A549 (cell line): ENCODE results near the gene TNRC6B. TPM values are rescaled to one million over a fixed set of nuclear protein-coding genes. Genes with fewer than 3 reads are reported as not detected.

Experiments used
- ATAC-seq, 2 experiments: fragments of 200-7000 bp in 1 of 2; fragments of >200 bp in 1 of 2; cut with Nextera tagmentation in 1 of 2; cut with Tn5 transposase in 1 of 2; 3 replicates each; pipeline versions ENCODE4 v1.8.0 to v1.9.1; 2018 to 2020; ENCODE audit warnings: mild to moderate bottlenecking in 1 of 2, moderate library complexity in 1 of 2
- CTCF ChIA-PET: fragments of 300-600 bp; sonication (Branson Sonifier 250); formaldehyde crosslinking; extraction: SDS; loops from one replicate; lab custom pipeline; 2021; ENCODE audit warnings: antibody characterized with exemption, inconsistent platforms; lab: Yijun Ruan, JAX
- POLR2A ChIA-PET: fragments of 350-600 bp; formaldehyde crosslinking; extraction: SDS; loops from one replicate; lab custom pipeline; 2021; ENCODE audit warnings: antibody characterized with exemption, inconsistent platforms; lab: Yijun Ruan, JAX
- DNase-seq, 2 experiments: peaks; one replicate each; pipeline versions ENCODE4 v3.0.0 to v3.0.0-alpha.2; 2011 to 2016; ENCODE audit warnings: low read depth in 1 of 2, low spot score in 1 of 2
- FAIRE-seq: peaks from 2 replicates; lab custom pipeline; 2011; peaks lifted over from hg19 to GRCh38; lab: Jason Lieb, UNC
- H3K27ac ChIP-seq, 2 experiments: fragments of >200 bp; sonication (Bioruptor Twin); formaldehyde crosslinking; 3 replicates each; pipeline ENCODE4 v1.5.1; 2016 to 2017
- H3K4me1 ChIP-seq: fragments of >200 bp; sonication (Bioruptor Twin); formaldehyde crosslinking; 3 replicates; pipeline ENCODE4 v1.6.1; 2016
- H3K4me2 ChIP-seq: fragments of >200 bp; sonication (Bioruptor Twin); formaldehyde crosslinking; 3 replicates; pipeline ENCODE4 v1.6.1; 2016
- H3K4me3 ChIP-seq: fragments of >200 bp; sonication (Bioruptor Twin); formaldehyde crosslinking; 3 replicates; pipeline ENCODE4 v1.5.1; 2016
- H3K9me3 ChIP-seq: fragments of >200 bp; sonication (Bioruptor Twin); formaldehyde crosslinking; 3 replicates; pipeline ENCODE4 v1.6.1; 2016
- CBX2 ChIP-seq: fragments of 200-600 bp; sonication (generic); IDR thresholded peaks from 2 replicates; pipeline ENCODE4 v1.6.1; 2016; ENCODE audit warnings: low read depth, mild to moderate bottlenecking, borderline replicate concordance
- CBX8 ChIP-seq: fragments of 200-600 bp; sonication (generic); IDR thresholded peaks from 2 replicates; pipeline ENCODE4 v1.6.1; 2016
- CEBPB ChIP-seq, 2 experiments: fragments of >200 bp in 1 of 2; sonication (Bioruptor Twin) in 1 of 2; formaldehyde crosslinking in 1 of 2; IDR thresholded peaks; 2 replicates each; pipeline ENCODE4 v1.6.1; 2012 to 2016
- CHD4 ChIP-seq: fragments of 200-600 bp; sonication (generic); IDR thresholded peaks from 2 replicates; pipeline ENCODE4 v1.6.1; 2016; ENCODE audit warnings: antibody characterized with exemption, mild to moderate bottlenecking, borderline replicate concordance
- EHF ChIP-seq: fragments of 250-450 bp; sonication (Bioruptor Pico); IDR thresholded peaks from 2 replicates; pipeline ENCODE4 v1.5.0; 2020; ENCODE audit warnings: mild to moderate bottlenecking
- EP300 ChIP-seq, 2 experiments: fragments of >200 bp; sonication (Bioruptor Twin); formaldehyde crosslinking; IDR thresholded peaks; 2 replicates in 1 of 2; 3 replicates in 1 of 2; pipeline ENCODE4 v1.6.1; 2016 to 2017
- FOSB ChIP-seq: fragments of 250-450 bp; sonication (Bioruptor Pico); IDR thresholded peaks from 2 replicates; pipeline ENCODE4 v1.5.0; 2020; ENCODE audit warnings: mild to moderate bottlenecking, moderate library complexity
- FOSL2 ChIP-seq, 2 experiments: fragments of 450-650 bp in 1 of 2; fragments of >200 bp in 1 of 2; sonication (Bioruptor Twin) in 1 of 2; formaldehyde crosslinking; IDR thresholded peaks; 2 replicates each; pipeline versions ENCODE4 v1.5.0 to v1.6.1; 2016 to 2020; ENCODE audit warnings: mild to moderate bottlenecking in 1 of 2, moderate library complexity in 1 of 2
- HDAC2 ChIP-seq: fragments of 200-600 bp; sonication (generic); IDR thresholded peaks from 2 replicates; pipeline ENCODE4 v1.6.1; 2016
- HEYL ChIP-seq: fragments of 250-450 bp; sonication (Bioruptor Pico); IDR thresholded peaks from 2 replicates; pipeline ENCODE4 v1.8.0; 2021; ENCODE audit warnings: mild to moderate bottlenecking, moderate library complexity
- HOXA7 ChIP-seq: fragments of 250-450 bp; sonication (Bioruptor Pico); IDR thresholded peaks from 2 replicates; pipeline ENCODE4 v1.5.0; 2020; ENCODE audit warnings: mild to moderate bottlenecking, moderate library complexity
- HOXB13 ChIP-seq: fragments of 250-450 bp; sonication (Bioruptor Pico); IDR thresholded peaks from 2 replicates; pipeline ENCODE4 v1.5.0; 2020; ENCODE audit warnings: low read depth, mild to moderate bottlenecking, moderate library complexity
- HOXB5 ChIP-seq: fragments of 250-450 bp; sonication (Bioruptor Pico); IDR thresholded peaks from 2 replicates; pipeline ENCODE4 v1.5.0; 2020; ENCODE audit warnings: mild to moderate bottlenecking, moderate library complexity
- JUN ChIP-seq, 2 experiments: fragments of >200 bp; sonication (Bioruptor Twin); formaldehyde crosslinking; IDR thresholded peaks; 2 replicates in 1 of 2; 3 replicates in 1 of 2; pipeline ENCODE4 v1.6.1; 2016 to 2017
- JUNB ChIP-seq: fragments of >200 bp; sonication (Bioruptor Twin); formaldehyde crosslinking; IDR thresholded peaks from 2 replicates; pipeline ENCODE4 v1.6.1; 2016
- KDM5A ChIP-seq: fragments of 200-600 bp; sonication (generic); IDR thresholded peaks from 2 replicates; pipeline ENCODE4 v1.6.1; 2016; ENCODE audit warnings: antibody characterized with exemption, mild to moderate bottlenecking
- MAZ ChIP-seq: fragments of 150-350 bp; IDR thresholded peaks from 2 replicates; pipeline ENCODE4 v1.6.1; 2014; ENCODE audit warnings: antibody characterized with exemption, low read depth, low read length, borderline replicate concordance
- NFE2L2 ChIP-seq: fragments of 150-350 bp; conservative IDR thresholded peaks from 2 replicates; pipeline ENCODE4 v1.6.1; 2014; ENCODE audit warnings: low read length
- POLR2A ChIP-seq: IDR thresholded peaks from 2 replicates; pipeline ENCODE4 v1.6.1; 2012; ENCODE audit warnings: mild to moderate bottlenecking, low read length
- POLR2AphosphoS2 ChIP-seq: conservative IDR thresholded peaks from 2 replicates; pipeline ENCODE4 v1.6.1; 2012; ENCODE audit warnings: low read length, improper control_type of control experiment, inconsistent platforms
- RAD21 ChIP-seq, 2 experiments: fragments of >200 bp in 1 of 2; sonication (Bioruptor Twin) in 1 of 2; formaldehyde crosslinking in 1 of 2; IDR thresholded peaks in 1 of 2; conservative IDR thresholded peaks in 1 of 2; 2 replicates in 1 of 2; 3 replicates in 1 of 2; pipeline ENCODE4 v1.6.1; 2012 to 2018; ENCODE audit warnings: inconsistent platforms in 1 of 2
- RFX5 ChIP-seq: fragments of 450-650 bp; IDR thresholded peaks from 2 replicates; pipeline ENCODE4 v1.7.1; 2014; ENCODE audit warnings: antibody characterized with exemption, mild to moderate bottlenecking, moderate library complexity
- SMC3 ChIP-seq: fragments of >200 bp; sonication (Bioruptor Twin); formaldehyde crosslinking; IDR thresholded peaks from 3 replicates; pipeline ENCODE4 v1.6.1; 2018; ENCODE audit warnings: inconsistent platforms
- SREBF2 ChIP-seq: fragments of 450-650 bp; IDR thresholded peaks from 2 replicates; pipeline ENCODE4 v1.6.1; 2014; ENCODE audit warnings: mild to moderate bottlenecking, moderate library complexity
- USF2 ChIP-seq: fragments of 450-650 bp; IDR thresholded peaks from 2 replicates; pipeline ENCODE4 v1.6.1; 2014; ENCODE audit warnings: antibody characterized with exemption
- ZC3H11A ChIP-seq: fragments of 450-650 bp; IDR thresholded peaks from 2 replicates; pipeline ENCODE4 v1.6.1; 2014; ENCODE audit warnings: antibody characterized with exemption, mild to moderate bottlenecking
- ZSCAN20 ChIP-seq: fragments of 250-450 bp; sonication (Bioruptor Pico); IDR thresholded peaks from 2 replicates; pipeline ENCODE4 v1.8.0; 2022; ENCODE audit warnings: mild to moderate bottlenecking, moderate library complexity
- WGBS: methylation state at CpG from one replicate; pipeline ENCODE4 v1.1.6; 2017; ENCODE audit errors: missing lambda C conversion rate; 5-methylcytosine and 5-hydroxymethylcytosine counted together
- polyA plus RNA-seq, 4 experiments: library from polyadenylated mRNA; depleted of rRNA in 3 of 4; stranded (reverse); fragments of >200 nt; fragmentation: RNase III in 1 of 4; extraction: RNeasy Plus Mini Kit Qiagen cat#74134 plus additional on column Dnase treatment in 1 of 4; gene quantifications; 2 replicates in 3 of 4; 3 replicates in 1 of 4; pipeline ENCODE4 v1.2.3, GENCODE V29; 2011 to 2017
- TF ChIP-seq, protein P1 (sequence below): fragments of 250-450 bp; sonication (Bioruptor Pico); IDR thresholded peaks from 2 replicates; pipeline ENCODE4 v1.5.0; 2020; ENCODE audit warnings: low read depth, mild to moderate bottlenecking, moderate library complexity

Gene TNRC6B
- polyA plus RNA-seq, 2 of the 4 experiments (the other 2 are of a cell fraction), result 4.9 to 5.0 TPM

DNA sequence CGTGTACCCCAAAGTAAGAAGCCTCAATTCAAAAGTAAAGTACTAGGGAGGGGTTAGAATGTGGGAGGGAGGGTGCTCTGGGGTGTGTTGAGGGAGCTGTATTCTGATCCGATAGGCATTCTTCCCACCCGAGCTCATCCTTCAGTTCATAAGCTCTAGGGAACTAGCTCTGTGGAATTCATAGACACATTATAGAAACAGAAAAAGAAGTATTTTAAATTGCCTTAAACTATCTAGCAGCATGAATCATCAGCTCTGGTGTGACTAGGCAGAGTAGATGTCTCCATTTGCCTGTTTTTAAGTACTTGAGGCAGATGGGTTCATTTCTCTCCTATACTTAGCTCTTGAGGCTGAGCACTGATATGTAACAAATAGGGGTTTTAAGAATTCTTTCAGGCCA, 185.3 kb downstream of the TNRC6B start:
- no peak for FAIRE-seq
- ATAC-seq, result no peak
- TF ChIP-seq EP300 (IDR thresholded peaks at IDR 0.05) (no peak), SREBF2 (no peak), FOSB (no peak), MAZ (no peak), POLR2A (no peak), JUN (IDR thresholded peaks at IDR 0.05) (no peak), SMC3 (no peak), CBX8 (no peak), CEBPB (IDR thresholded peaks at IDR 0.05) (no peak), KDM5A (no peak), HEYL (CRISPR knock-in tag) (no peak), FOSL2 (IDR thresholded peaks at IDR 0.05) (no peak), FOSL2 (CRISPR knock-in tag; IDR thresholded peaks at IDR 0.05) (no peak), POLR2AphosphoS2 (no peak), ZC3H11A (no peak), RAD21 (conservative IDR thresholded peaks at IDR 0.05 in 1 of 2, IDR thresholded peaks at IDR 0.05 in 1 of 2) (no peak), JUNB (no peak), ZSCAN20 (no peak), HOXB5 (CRISPR knock-in tag) (no peak)
- TF ChIP-seq, protein P1, sequence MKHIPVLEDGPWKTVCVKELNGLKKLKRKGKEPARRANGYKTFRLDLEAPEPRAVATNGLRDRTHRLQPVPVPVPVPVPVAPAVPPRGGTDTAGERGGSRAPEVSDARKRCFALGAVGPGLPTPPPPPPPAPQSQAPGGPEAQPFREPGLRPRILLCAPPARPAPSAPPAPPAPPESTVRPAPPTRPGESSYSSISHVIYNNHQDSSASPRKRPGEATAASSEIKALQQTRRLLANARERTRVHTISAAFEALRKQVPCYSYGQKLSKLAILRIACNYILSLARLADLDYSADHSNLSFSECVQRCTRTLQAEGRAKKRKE, result no peak
- TF ChIP-seq, all 56 proteins: peak for 0
- Histone ChIP-seq H3K4me3 (no peak overlapping the region), H3K4me1 (no peaks in the 10 kb centered on the region), H3K27ac (no peak overlapping the region), H3K4me2 (no peak overlapping the region), H3K9me3 (no peaks in the 10 kb centered on the region)
- ChIA-PET POLR2A (no interaction called here), CTCF (interaction anchor here (0.7 to 6.6 kb wide), 3 partner anchors 13 to 460 kb away, joined by 4 to 31 read pairs (median 4); partner anchors contain the start of gene ADSL)
- WGBS, result 92% methylated on average over 3 of the region's 3 CpGs
- no peak for DNase-seq

GRCh38 chr22:40364431-40364830, 186.7 kb downstream of the TNRC6B start:
- TF ChIP-seq CHD4, result no peak
- no peak for TF ChIP-seq JUN (IDR thresholded peaks at IDR 0.05)
- TF ChIP-seq HEYL (CRISPR knock-in tag), result no peak
- no peak for TF ChIP-seq USF2
- CTCF ChIA-PET, result interaction anchor here (6.6 kb wide), 1 partner anchor 16 kb away, joined by 31 read pairs; the partner anchor contains the start of gene ADSL
- no peak overlapping the region for H3K4me3 ChIP-seq
- H3K4me1 ChIP-seq, result no peaks in the 10 kb centered on the region
- WGBS, result 90% methylated on average over 1 of the region's 1 CpG
- DNase-seq (no peak), ATAC-seq (no peak), FAIRE-seq (no peak)
- H3K4me2 ChIP-seq, result no peak overlapping the region
- H3K9me3 ChIP-seq, result no peaks in the 10 kb centered on the region
- no peak overlapping the region for H3K27ac ChIP-seq
- POLR2A ChIA-PET, result no interaction called here

- ChIA-PET POLR2A (interaction anchor here (0.6 kb wide), 1 partner anchor 254 kb away, joined by 3 read pairs; no protein-coding TSS in a partner anchor), CTCF (interaction anchor here (6.6 kb wide), 1 partner anchor 18 kb away, joined by 31 read pairs; the partner anchor contains the start of gene ADSL)
- Histone ChIP-seq H3K4me3 (no peak overlapping the region), H3K4me1 (no peaks in the 10 kb centered on the region), H3K27ac (no peak overlapping the region), H3K4me2 (no peak overlapping the region), H3K9me3 (no peaks in the 10 kb centered on the region)
- 93% methylated on average over 2 of the region's 2 CpGs for WGBS
- DNase-seq (no peak), FAIRE-seq (no peak), ATAC-seq (no peak)
- no peak for TF ChIP-seq RFX5
- TF ChIP-seq CHD4, result no peak
- TF ChIP-seq HOXA7 (CRISPR knock-in tag), result no peak
- no peak for TF ChIP-seq CBX2
- no peak for TF ChIP-seq SMC3
- TF ChIP-seq HDAC2, result no peak
- no peak for TF ChIP-seq SREBF2
- no peak for TF ChIP-seq NFE2L2
- TF ChIP-seq HOXB13 (CRISPR knock-in tag), result no peak
- no peak for TF ChIP-seq EHF (CRISPR knock-in tag)
Measured at GRCh38 chr22:40366068-40366467, 188.3 kb downstream of the TNRC6B start.
